HG02973 (cell line): ENCODE measurements around the gene SETD5.
A peak's percentile ranks its signal among the peaks of the same experiment; 100 is the strongest.

Experiments
- ATAC-seq: cut with Tn5 transposase; IDR thresholded peaks from one replicate; pipeline ENCODE4 v1.9.1; 2021; ENCODE audit warnings: moderate library complexity; ENCODE audit not compliant: unreplicated experiment

SETD5 gene

GRCh38 chr3:9397332-9397905, at the start of gene SETD5:
Gene SETD5, plus strand, starts transcription at chr3:9397615. Its CDS starts 31,324 bp downstream, at chr3:9428939.
- peak; percentile 46 for ATAC-seq

- ATAC-seq: no peak
Measured at GRCh38 chr3:9347887-9348286, 49.5 kb upstream of the SETD5 start.

GRCh38 chr3:9349321-9350117, 47.9 kb upstream of the SETD5 start:
- ATAC-seq: no peak

- no peak for ATAC-seq
Measured at GRCh38 chr3:9351709-9352126, 45.7 kb upstream of the SETD5 start.

- ATAC-seq: peak; percentile 52
Measured at GRCh38 chr3:9352917-9353752, 44.3 kb upstream of the SETD5 start.

GRCh38 chr3:9361691-9362388, 35.6 kb upstream of the SETD5 start:
- ATAC-seq: no peak

- peak; percentile 97 for ATAC-seq
Measured at GRCh38 chr3:9362731-9363530, 34.5 kb upstream of the SETD5 start, which contains the start of gene THUMPD3. Gene THUMPD3, plus strand, starts transcription at chr3:9363054. Its CDS starts 2,015 bp downstream, at chr3:9365069.

GRCh38 chr3:9369508-9369907, 27.9 kb upstream of the SETD5 start:
- ATAC-seq: no peak

- no peak for ATAC-seq
Measured at GRCh38 chr3:9373465-9373864, 23.9 kb upstream of the SETD5 start.

GRCh38 chr3:9377981-9378380, 19.4 kb upstream of the SETD5 start:
- no peak for ATAC-seq

- ATAC-seq: no peak
Measured at GRCh38 chr3:9379327-9379726, 18.1 kb upstream of the SETD5 start.

- ATAC-seq: no peak
Measured at GRCh38 chr3:9380014-9380413, 17.4 kb upstream of the SETD5 start.

- no peak for ATAC-seq
Measured at GRCh38 chr3:9384141-9384828, 13.1 kb upstream of the SETD5 start.

- no peak for ATAC-seq
Measured at GRCh38 chr3:9385187-9386077, 12.0 kb upstream of the SETD5 start.

GRCh38 chr3:9386078-9386459, 11.3 kb upstream of the SETD5 start:
- ATAC-seq: no peak

GRCh38 chr3:9386501-9387321, 10.7 kb upstream of the SETD5 start:
- no peak for ATAC-seq

GRCh38 chr3:9387322-9387655, 10.1 kb upstream of the SETD5 start:
- ATAC-seq: no peak

GRCh38 chr3:9388142-9388541, 9.3 kb upstream of the SETD5 start:
- ATAC-seq: no peak
